ENCODE measurements around the gene ANKRD13D.
A peak's percentile ranks its signal among the peaks of the same experiment; 100 is the strongest.
"Not testable (repeated sequence)": the region's sequence is repeated elsewhere in the genome, so short reads cannot be mapped to it uniquely, and the experiment has no call there.

ANKRD13D gene

DNA sequence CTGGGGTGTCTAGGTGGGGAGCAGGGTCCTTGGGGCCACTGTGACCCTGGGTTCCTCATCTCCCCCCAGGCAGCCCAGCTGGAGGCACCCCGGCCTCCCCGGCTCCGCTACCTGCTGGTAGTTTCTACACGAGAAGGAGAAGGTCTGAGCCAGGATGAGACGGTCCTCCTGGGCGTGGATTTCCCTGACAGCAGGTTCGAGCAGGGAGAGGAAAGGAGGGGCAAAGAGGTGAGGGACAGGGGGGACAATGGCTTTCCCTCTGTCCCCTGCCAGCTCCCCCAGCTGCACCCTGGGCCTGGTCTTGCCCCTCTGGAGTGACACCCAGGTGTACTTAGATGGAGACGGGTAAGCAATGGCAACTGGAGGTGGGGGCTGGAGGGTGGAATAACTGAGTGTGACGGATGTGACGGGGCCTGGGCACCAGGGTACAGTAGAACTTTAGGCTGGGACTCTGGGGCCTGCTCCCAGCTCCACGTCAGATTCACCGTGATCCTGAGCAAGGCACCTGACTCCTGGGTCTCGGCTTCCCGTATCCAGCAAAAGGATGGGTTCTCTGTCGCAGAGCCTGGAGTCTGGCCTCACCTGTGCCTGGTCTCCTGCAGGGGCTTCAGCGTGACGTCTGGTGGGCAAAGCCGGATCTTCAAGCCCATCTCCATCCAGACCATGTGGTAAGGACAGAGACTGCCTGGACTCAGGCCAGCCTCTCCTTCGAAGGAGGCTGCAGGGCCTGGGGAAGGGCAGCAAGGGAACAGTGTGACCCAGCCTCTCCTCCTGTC lies 17.9 kb downstream of the ANKRD13D start:
- no peak for DNase-seq

DNA sequence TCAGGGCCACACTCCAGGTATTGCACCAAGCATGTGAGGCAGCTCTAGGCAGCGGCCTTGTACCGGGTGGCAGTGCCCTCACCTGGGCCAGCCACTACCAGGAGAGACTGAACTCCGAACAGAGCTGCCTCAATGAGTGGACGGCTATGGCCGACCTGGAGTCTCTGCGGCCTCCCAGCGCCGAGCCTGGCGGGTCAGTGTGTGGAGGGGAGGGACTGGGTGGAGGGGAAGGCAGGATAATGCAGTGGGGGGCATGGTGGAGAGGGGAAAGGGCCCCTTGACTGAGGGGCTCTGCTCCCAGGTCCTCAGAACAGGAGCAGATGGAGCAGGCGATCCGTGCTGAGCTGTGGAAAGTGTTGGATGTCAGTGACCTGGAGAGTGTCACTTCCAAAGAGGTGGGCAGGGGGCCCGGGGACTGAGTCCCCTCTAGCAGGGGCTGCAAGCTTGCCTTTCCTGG lies 18.5 kb downstream of the ANKRD13D start:
- no peak for DNase-seq

GRCh38 chr11:67308031-67308866 lies 19.1 kb downstream of the ANKRD13D start:
- no peak for DNase-seq

GRCh38 chr11:67309166-67309565 lies 20.1 kb downstream of the ANKRD13D start:
- no peak for DNase-seq

- no peak for DNase-seq
Observed at GRCh38 chr11:67309661-67310061, 20.6 kb downstream of the ANKRD13D start.

- DNase-seq: no peak
Observed at GRCh38 chr11:67310246-67311050, 21.3 kb downstream of the ANKRD13D start.

DNA sequence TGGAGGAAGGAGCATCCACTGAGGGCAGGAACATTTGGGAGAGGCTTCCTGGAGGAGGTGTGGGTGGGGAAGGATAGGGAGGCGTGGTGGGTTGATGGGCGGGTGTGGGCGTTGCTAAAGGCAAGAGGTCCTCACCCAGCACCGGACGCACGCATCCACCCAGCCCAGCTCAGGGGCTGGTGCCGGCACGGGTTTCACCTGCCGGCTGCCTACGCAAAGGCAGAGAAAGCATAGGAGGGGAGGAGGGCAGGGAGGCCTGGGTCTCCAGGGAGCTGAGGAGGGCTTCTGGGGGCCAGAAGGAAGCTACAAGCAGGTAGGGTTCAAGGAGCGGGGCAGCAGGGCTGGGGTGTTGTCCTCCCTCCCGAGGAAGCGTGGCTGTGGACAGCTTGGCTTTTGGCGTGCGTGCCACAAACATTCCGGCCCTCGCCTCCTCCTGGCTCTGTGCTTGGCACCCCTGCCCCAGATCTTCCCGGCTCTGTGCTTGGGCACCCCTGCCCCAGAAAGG lies 22.0 kb downstream of the ANKRD13D start:
- DNase-seq: no peak

GRCh38 chr11:67311556-67312082 lies 22.5 kb downstream of the ANKRD13D start:
- DNase-seq: no peak

DNA sequence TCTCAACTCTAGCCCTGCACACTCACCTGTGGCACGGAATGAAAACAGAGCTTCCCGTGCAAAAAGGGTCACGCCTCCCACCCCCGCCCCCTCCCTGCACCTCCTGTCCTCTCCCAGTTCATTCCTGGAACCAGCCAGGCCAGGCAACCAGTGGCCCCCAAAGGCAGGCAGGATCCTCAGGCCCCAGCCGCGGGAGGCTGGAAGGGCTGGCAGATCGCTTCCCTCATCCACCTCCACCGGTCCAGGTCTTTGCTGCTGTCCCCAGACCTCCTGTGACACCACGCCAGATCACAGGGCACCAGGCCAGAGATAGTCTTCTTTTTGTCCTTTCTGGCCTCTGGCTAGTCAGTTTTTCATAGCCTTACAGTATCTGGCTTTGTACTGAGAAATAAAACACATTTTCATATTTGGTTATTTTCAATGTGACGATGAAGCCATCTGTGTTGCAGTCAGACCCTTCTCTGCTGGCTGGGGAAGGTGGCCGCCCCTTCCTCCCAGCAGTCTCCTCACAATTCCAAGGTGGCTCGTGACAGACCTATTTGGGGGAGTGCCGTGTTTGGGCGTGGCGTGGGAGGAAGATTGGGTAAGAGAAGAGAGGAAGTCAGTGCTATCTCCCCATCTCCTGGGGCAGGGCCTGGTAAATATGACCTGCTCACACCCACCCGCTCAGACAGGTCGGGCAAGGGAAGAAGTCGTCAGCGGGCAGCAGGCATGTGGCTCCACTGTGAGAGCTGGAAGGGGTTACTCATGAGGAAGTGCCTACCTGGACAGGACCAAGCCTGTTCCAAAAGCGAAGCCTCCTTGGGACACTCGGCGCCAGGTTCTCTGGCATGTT lies 23.3 kb downstream of the ANKRD13D start:
- no peak for DNase-seq

- no peak for DNase-seq
Observed at GRCh38 chr11:67313125-67313890, 24.2 kb downstream of the ANKRD13D start.

GRCh38 chr11:67314218-67314617 lies 25.1 kb downstream of the ANKRD13D start:
- no peak for DNase-seq

DNA sequence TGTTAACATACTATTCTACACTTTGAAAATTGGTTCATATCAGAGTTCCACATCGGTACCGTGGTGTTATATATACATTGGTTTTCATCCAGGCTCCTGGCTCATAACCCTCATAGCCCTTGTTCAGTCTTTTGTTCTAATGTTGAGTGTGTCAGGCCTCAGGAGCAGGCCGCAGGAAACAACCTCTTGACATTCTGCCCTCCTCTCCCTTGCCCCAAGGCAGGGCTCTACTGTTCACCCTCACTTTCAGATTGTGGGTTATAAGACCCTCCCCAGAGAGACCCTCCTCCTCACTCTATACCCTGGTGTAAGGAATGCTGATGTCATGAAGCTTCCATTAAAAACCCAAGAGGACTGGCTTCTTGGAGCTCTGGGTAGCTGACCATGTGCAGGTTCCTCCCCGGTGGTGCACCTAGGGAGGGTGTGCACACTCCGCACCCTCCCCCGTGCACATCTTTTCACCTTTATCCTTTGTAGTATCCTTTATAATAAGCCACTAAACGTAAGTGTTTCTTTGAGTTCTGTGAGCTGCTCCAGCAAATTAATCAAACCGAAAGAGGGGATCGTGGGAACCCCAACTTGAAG lies 26.3 kb downstream of the ANKRD13D start:
- no peak for DNase-seq

DNA sequence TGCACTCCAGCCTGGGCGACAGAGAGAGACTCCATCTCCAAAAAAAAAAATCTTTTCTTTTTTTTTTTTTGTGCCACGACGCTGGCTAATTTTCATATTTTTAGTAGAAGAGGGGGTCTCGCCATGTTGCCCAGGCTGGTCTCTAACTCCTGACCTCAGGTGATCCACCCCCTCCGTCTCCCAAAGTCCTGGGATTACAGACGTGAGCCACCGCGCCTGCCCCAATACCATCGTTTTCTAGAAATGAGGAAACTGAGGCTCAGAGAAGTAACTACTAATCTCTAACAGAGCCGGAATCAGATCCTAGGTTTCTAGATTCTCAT lies 27.7 kb downstream of the ANKRD13D start:
- DNase-seq: no peak

- peak; percentile 99 for DNase-seq
Observed at GRCh38 chr11:67317205-67317887, 28.2 kb downstream of the ANKRD13D start.

DNA sequence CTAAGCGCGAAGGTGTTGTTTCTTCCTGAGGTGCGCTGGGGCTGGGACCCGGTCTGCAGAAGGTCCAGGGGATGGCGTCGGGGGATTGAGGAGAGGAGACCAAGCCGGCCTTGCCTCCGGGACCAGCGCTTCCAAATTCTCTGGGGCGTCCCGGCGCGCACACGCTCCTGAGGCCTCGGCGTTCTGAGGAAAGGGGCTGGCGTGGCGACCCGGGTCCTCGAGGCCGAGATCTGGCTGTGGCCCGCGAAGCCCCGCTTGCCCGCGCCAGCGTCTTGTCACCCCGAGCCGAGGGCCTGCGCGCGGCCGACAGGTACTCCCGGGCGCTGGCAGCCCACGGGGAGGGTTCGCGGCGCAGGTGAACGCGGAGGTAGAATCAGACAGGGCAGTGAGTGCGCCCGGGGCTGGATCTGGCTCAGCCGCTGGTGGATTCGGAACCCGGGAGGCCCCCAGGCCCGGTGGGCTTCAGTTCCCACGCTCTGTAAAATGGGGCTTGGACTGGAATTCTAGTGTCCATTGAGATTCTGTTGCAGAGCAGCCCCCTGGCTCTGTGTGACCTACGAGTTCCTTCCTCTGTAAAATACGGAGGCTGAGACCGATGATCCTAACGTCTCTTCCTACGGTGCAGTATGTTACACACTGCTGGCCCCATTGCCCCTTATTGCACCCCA lies 28.9 kb downstream of the ANKRD13D start:
- no peak for DNase-seq

DNA sequence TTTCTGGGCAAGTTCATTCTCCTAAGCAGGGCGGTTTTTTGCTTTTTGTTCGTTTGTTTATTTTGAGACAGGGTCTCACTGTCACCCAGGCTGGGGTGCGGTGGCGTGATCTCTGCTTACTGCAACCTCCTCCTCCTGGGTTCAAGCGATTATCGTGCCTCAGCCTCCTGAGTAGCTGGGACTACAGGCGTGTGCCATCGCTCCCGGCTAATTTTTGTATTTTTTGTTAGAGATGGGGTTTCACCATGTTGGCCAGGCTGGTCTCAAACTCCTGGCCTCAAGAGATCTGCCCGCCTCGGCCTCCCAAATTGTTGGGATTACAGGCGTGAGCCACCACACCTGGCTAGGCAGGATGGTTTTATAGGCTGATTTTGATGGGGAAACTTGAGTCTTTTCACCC lies 29.8 kb downstream of the ANKRD13D start:
- DNase-seq: not testable (repeated sequence)

GRCh38 chr11:67320011-67320410 lies 30.9 kb downstream of the ANKRD13D start:
- DNase-seq: no peak

- DNase-seq: no peak
Observed at GRCh38 chr11:67320691-67321090, 31.6 kb downstream of the ANKRD13D start.

- DNase-seq: no peak
Observed at GRCh38 chr11:67321313-67321871, 32.3 kb downstream of the ANKRD13D start.
